Natural killer cell (primary cell): ENCODE results near the gene ODR4. TPM values are rescaled to one million over a fixed set of nuclear protein-coding genes. Genes with fewer than 3 reads are reported as not detected.
"Not testable (repeated sequence)": the region's sequence is repeated elsewhere in the genome, so short reads cannot be mapped to it uniquely, and the experiment has no call there.

Experiments
- ATAC-seq, 3 donors: fragments of 150-1000 bp in 2 of 3; fragments of 200-7000 bp in 1 of 3; cut with Tn5 transposase; 1 replicate in 1 of 3; 2 replicates in 2 of 3; pipeline ENCODE4 v1.10.0; 2021; ENCODE audit warnings: mild to moderate bottlenecking in 2 of 3, moderate library complexity in 2 of 3
- DNase-seq, 2 donors: peaks; one replicate each; pipeline versions ENCODE4 v3.0.0 to v3.0.0-alpha.2; 2013 to 2021; ENCODE audit warnings: mixed read lengths in 1 of 2
- H3K27ac ChIP-seq: one replicate; pipeline ENCODE4 v1.5.1; 2013; ENCODE audit warnings: mild to moderate bottlenecking, low read length
- H3K27me3 ChIP-seq: one replicate; pipeline ENCODE4 v1.6.1; 2013; ENCODE audit warnings: low read length; ENCODE audit not compliant: control insufficient read depth, insufficient read depth
- H3K36me3 ChIP-seq: one replicate; pipeline ENCODE4 v1.6.1; 2013; ENCODE audit warnings: low read length; ENCODE audit not compliant: control insufficient read depth, insufficient read depth
- H3K4me1 ChIP-seq: one replicate; pipeline ENCODE4 v1.6.1; 2013; ENCODE audit warnings: low read length; ENCODE audit not compliant: control insufficient read depth, insufficient read depth
- H3K4me3 ChIP-seq: one replicate; pipeline ENCODE4 v1.5.1; 2013; ENCODE audit warnings: low read length
- H3K9me3 ChIP-seq: one replicate; pipeline ENCODE4 v1.6.1; 2013; ENCODE audit warnings: low read length; ENCODE audit not compliant: control insufficient read depth, insufficient read depth
- H3K27ac Mint-ChIP-seq, 2 donors: one replicate each; pipeline ENCODE4 v1.8.0; 2022; ENCODE audit warnings: mild to moderate bottlenecking in 2 of 2, mixed read lengths in 2 of 2, moderate library complexity in 1 of 2
- H3K27me3 Mint-ChIP-seq, 2 donors: one replicate each; pipeline ENCODE4 v1.8.0; 2022; ENCODE audit warnings: low read depth in 2 of 2, mixed read lengths in 2 of 2
- H3K36me3 Mint-ChIP-seq: one replicate; pipeline ENCODE4 v1.8.0; 2022; ENCODE audit warnings: mixed read lengths
- H3K4me1 Mint-ChIP-seq, 2 donors: one replicate each; pipeline ENCODE4 v1.8.0; 2022; ENCODE audit warnings: mixed read lengths in 2 of 2
- H3K4me3 Mint-ChIP-seq: one replicate; pipeline ENCODE4 v1.8.0; 2022; ENCODE audit warnings: mild to moderate bottlenecking, moderate library complexity, mixed read lengths
- H3K9me3 Mint-ChIP-seq, 2 donors: one replicate each; pipeline ENCODE4 v1.8.0; 2022; ENCODE audit warnings: mixed read lengths in 2 of 2
- WGBS: methylation state at CpG from one replicate; pipeline ENCODE4 v1.1.7; 2013; ENCODE audit warnings: missing lambda C conversion rate; ENCODE audit not compliant: insufficient coverage; 5-methylcytosine and 5-hydroxymethylcytosine counted together
- intact Hi-C: fragments of 100-400 bp; cut with micrococcal nuclease; formaldehyde crosslinking; loops from one replicate; pipeline ENCODE4 v1.14.2; 2022
- total RNA-seq, 4 donors: library from RNA; stranded (reverse); fragments of 120-200 nt in 1 of 4; gene quantifications; one replicate each; pipeline versions ENCODE4 v1.2.3 to v1.2.4, GENCODE V29; 2013 to 2022
- TF ChIP-seq, protein P1 (sequence below): fragments of 200-600 bp; IDR thresholded peaks from one replicate; pipeline ENCODE4 v1.8.0; 2022; ENCODE audit warnings: antibody characterized with exemption

ODR4 gene
- total RNA-seq, 3 donors from 2014 or later (not counting 1 experiment from before 2014, with no cell fraction given): 20.3 to 24.4 (median 21.0) TPM

DNA sequence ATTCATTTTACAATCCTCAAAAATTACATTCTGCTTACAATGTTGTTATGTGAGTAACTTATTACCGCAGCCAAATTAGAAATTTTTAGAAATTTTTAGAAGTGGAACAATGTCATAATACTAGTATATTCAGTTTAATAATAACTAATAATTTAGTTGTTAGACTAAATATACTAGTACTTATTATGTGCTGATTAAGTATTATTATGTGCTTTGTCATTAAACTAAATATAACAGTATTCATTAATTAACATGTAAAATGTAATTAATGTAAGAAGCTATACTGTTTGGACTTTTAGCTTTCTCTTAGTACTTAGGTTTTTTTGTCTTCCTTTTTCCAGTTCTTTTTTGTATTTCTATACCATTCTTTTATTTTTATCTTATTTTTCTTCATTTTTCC lies 15.3 kb downstream of the ODR4 start:
- H3K9me3 ChIP-seq: no peaks in the 10 kb centered on the region
- WGBS: no CpG with 5 or more reads among the region's 1 CpG
- no peak overlapping the region for H3K4me3 ChIP-seq
- no peak overlapping the region for H3K27ac Mint-ChIP-seq
- TF ChIP-seq, protein P1, sequence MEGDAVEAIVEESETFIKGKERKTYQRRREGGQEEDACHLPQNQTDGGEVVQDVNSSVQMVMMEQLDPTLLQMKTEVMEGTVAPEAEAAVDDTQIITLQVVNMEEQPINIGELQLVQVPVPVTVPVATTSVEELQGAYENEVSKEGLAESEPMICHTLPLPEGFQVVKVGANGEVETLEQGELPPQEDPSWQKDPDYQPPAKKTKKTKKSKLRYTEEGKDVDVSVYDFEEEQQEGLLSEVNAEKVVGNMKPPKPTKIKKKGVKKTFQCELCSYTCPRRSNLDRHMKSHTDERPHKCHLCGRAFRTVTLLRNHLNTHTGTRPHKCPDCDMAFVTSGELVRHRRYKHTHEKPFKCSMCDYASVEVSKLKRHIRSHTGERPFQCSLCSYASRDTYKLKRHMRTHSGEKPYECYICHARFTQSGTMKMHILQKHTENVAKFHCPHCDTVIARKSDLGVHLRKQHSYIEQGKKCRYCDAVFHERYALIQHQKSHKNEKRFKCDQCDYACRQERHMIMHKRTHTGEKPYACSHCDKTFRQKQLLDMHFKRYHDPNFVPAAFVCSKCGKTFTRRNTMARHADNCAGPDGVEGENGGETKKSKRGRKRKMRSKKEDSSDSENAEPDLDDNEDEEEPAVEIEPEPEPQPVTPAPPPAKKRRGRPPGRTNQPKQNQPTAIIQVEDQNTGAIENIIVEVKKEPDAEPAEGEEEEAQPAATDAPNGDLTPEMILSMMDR: no peak
- no peaks in the 10 kb centered on the region for H3K27me3 Mint-ChIP-seq
- ATAC-seq: no peak
- H3K27me3 ChIP-seq: no peaks in the 10 kb centered on the region
- intact Hi-C loops: no loop called here
- no peaks in the 10 kb centered on the region for H3K4me1 ChIP-seq
- H3K36me3 Mint-ChIP-seq: peaks cover 17% of the 10 kb centered on the region
- no peak overlapping the region for H3K27ac ChIP-seq
- H3K36me3 ChIP-seq: peaks cover 62% of the 10 kb centered on the region
- H3K4me1 Mint-ChIP-seq: no peaks in the 10 kb centered on the region
- H3K4me3 Mint-ChIP-seq: no peak overlapping the region
- DNase-seq: no peak
- no peaks in the 10 kb centered on the region for H3K9me3 Mint-ChIP-seq

DNA sequence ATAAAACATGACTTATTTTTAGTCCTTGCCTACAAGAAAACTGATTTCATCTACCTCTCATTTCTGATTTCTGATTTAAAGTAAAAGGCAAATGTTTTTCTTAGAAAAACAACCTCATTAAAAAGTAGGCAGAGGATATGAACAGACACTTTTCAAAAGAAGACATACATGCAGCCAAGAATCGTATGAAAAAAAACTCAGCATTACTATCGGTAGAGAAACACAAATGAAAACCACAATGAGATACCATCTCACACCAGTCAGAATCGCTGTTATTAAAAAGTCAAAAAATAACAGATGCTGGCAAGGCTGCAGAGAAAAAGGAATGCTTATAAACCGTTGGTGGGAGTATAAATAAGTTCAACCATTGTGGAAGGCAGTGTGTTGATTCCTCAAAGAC lies 16.2 kb downstream of the ODR4 start:
- no peaks in the 10 kb centered on the region for H3K4me1 Mint-ChIP-seq
- peaks cover 17% of the 10 kb centered on the region for H3K36me3 Mint-ChIP-seq
- H3K27me3 Mint-ChIP-seq: no peaks in the 10 kb centered on the region
- Histone ChIP-seq H3K4me1 (no peaks in the 10 kb centered on the region), H3K4me3 (no peak overlapping the region), H3K27me3 (no peaks in the 10 kb centered on the region), H3K36me3 (peaks cover 64% of the 10 kb centered on the region), H3K9me3 (no peaks in the 10 kb centered on the region), H3K27ac (no peak overlapping the region)
- ATAC-seq (no peak), DNase-seq (no peak)
- H3K4me3 Mint-ChIP-seq: no peak overlapping the region
- intact Hi-C loops: no loop called here
- no peak overlapping the region for H3K27ac Mint-ChIP-seq
- WGBS: 94% methylated on average over 2 of the region's 4 CpGs
- TF ChIP-seq, protein P1: no peak
- no peaks in the 10 kb centered on the region for H3K9me3 Mint-ChIP-seq

DNA sequence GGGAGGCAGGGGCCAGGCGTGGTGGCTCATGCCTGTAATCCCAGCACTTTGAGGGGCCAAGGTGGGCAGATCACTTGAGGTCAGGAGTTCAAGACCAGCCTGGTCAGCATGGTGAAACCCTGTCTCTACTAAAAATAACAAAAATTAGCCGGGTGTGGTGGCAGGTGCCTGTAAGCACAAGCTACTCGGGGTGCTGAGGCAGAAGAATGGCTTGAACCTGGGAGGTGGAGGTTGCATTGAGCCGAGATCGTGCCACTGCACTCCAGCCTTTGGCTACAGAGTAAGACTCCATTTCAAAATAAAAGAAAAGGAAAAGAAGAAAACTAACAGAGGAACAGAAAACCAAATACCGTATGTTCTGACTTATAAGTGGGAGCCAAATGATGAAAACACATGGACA lies 17.1 kb downstream of the ODR4 start:
- H3K27me3 ChIP-seq, H3K27ac Mint-ChIP-seq, H3K27ac ChIP-seq, H3K4me1 Mint-ChIP-seq, H3K4me3 Mint-ChIP-seq, H3K4me3 ChIP-seq, intact Hi-C loops, DNase-seq, H3K9me3 Mint-ChIP-seq, H3K9me3 ChIP-seq, ATAC-seq, H3K4me1 ChIP-seq, H3K27me3 Mint-ChIP-seq: not testable (repeated sequence)
- 97% methylated on average over 6 of the region's 6 CpGs for WGBS
- H3K36me3 ChIP-seq: peaks cover 60% of the 10 kb centered on the region
- H3K36me3 Mint-ChIP-seq: peaks cover 17% of the 10 kb centered on the region

DNA sequence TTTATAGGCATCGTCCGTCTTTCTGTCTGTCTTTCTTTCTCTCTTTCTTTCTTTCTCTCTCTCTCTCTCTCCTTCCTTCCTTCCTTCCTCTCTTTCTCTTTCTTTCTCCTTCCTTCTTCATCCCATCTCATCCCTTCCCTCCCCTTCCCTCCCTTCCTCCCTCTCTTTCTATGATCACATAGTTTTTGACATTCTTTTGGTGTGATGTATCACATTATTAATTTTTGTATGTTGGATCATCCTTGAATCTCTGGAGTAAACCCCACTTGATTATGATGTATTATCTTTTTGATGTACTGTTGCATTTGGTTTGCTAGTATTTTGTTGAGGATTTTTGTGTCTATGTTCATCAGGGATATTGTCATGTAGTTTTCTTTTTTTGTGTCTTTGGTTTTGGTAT lies 25.8 kb downstream of the ODR4 start:
- H3K27ac ChIP-seq, ATAC-seq, H3K4me1 ChIP-seq, H3K4me3 Mint-ChIP-seq, H3K9me3 Mint-ChIP-seq, H3K4me3 ChIP-seq, H3K4me1 Mint-ChIP-seq, H3K36me3 Mint-ChIP-seq, H3K9me3 ChIP-seq, H3K27me3 Mint-ChIP-seq, DNase-seq, H3K27ac Mint-ChIP-seq, H3K27me3 ChIP-seq, intact Hi-C loops: not testable (repeated sequence)
- 97% methylated on average over 2 of the region's 2 CpGs for WGBS
- H3K36me3 ChIP-seq: peaks cover 33% of the 10 kb centered on the region

DNA sequence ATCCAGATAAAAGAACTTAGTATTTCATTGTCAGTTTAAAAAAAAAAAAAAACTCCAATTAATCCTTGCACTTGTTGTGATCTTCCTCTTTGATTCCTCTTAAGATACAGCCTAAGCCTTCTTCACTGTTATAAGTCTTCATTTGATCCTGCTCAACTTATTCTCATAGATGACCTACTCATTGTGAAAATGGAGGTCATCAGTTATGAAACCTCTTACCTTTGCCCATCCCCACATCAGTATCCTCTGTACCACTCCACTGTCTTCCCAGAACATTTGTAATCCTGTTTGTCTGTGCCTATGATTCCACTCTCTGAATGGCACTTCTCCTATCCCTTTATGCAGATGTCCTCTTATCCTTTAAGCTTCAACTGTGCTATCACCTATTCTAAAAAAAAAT lies 28.0 kb downstream of the ODR4 start:
- Mint-ChIP-seq H3K27me3 (no peaks in the 10 kb centered on the region), H3K4me3 (no peak overlapping the region), H3K27ac (no peak overlapping the region), H3K4me1 (no peaks in the 10 kb centered on the region), H3K36me3 (peaks cover 9% of the 10 kb centered on the region), H3K9me3 (no peaks in the 10 kb centered on the region)
- no peaks in the 10 kb centered on the region for H3K4me1 ChIP-seq
- H3K27me3 ChIP-seq: no peaks in the 10 kb centered on the region
- H3K4me3 ChIP-seq: no peak overlapping the region
- intact Hi-C loops: loop anchor here (1.0 kb wide), 1 partner anchor 583 kb away; no protein-coding TSS in a partner anchor
- peaks cover 40% of the 10 kb centered on the region for H3K36me3 ChIP-seq
- no peak overlapping the region for H3K27ac ChIP-seq
- ATAC-seq: no peak
- TF ChIP-seq, protein P1: no peak
- DNase-seq: no peak
- H3K9me3 ChIP-seq: no peaks in the 10 kb centered on the region
